ENCODE measurements around the gene ZDHHC14.

Gene ZDHHC14

DNA sequence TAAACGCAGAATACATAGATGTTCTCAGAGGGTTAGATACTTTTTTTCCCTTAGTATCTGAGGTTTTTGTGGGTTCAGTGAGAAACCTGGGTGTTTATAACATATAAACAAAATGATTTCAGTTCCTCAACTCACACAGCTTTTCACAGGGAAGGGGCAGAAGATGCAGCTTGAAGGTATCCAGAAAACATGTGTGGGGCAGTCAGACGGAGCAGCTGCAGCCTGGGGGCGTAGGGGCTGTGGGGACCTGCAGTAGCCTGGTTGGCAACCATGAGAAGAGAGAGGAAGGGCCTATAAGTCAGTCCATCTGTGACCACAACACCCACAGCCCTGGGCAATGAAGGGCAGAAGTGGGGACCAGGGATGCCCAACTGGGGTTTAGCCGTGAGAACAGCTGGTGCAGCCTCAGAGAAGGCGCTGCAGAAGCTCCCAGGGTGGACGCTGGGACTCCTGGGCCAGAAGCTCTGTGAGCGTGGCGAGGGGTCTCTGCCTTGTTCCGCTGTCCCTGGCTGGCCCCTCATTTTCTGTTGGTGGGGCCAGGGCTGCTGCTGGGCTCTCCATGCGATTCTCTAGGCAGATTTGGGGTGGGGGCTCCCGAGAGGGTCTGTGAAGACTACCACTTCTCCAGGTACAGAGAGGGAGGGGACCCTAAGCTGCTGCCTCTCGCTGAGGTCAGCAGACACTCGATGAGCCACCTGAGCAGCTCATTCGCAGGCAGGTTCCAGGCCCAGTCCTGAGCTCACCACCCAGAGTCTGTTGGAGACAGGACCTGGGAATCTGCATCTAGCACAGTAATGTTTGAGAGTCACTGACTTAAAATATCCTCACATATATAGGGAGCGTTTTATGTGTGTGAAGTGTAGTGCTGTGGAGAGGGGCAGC, 181.2 kb downstream of the ZDHHC14 start:
- no peak overlapping the region for H3K23ac ChIP-seq (ENCODE audit: low read depth, low read length, poor library complexity)
- H3K4me2 ChIP-seq (ENCODE audit: insufficient read depth, low read length, poor library complexity, severe bottlenecking) = no peak overlapping the region
- no CpG with 5 or more reads among the region's 15 CpGs for WGBS, 2 donors (ENCODE audit: extremely low coverage in 2 of 2, insufficient read length in 2 of 2, insufficient replicate concordance in 1 of 2)
- H2BK12ac ChIP-seq (ENCODE audit: low read length) = no peak overlapping the region
- no peak overlapping the region for H3K9ac ChIP-seq (ENCODE audit: low read depth, low read length, poor library complexity)
- H2BK15ac ChIP-seq (ENCODE audit: low read length) = peak overlapping the region; percentile 82
- H2BK5ac ChIP-seq (ENCODE audit: low read length) = no peak overlapping the region
- no peak overlapping the region for H4K8ac ChIP-seq (ENCODE audit: low read depth, low read length)
- H2AK5ac ChIP-seq (ENCODE audit: low read depth, low read length) = peak overlapping the region; percentile 6
- no peak overlapping the region for H2AFZ ChIP-seq (ENCODE audit: low read length)
- no peak overlapping the region for H3K4me3 ChIP-seq (ENCODE audit: low read length in 2 of 2)
- no peak overlapping the region for H3K14ac ChIP-seq (ENCODE audit: low read length)
- H4K91ac ChIP-seq (ENCODE audit: low read depth, low read length, poor library complexity) = no peak overlapping the region
- DNase-seq (ENCODE audit: low spot score) = no peak
- H3K27me3 ChIP-seq (ENCODE audit: control insufficient read depth in 3 of 3, insufficient read depth in 3 of 3, low read depth in 1 of 3, low read length in 3 of 3) = no peaks in the 10 kb centered on the region
- H3K36me3 ChIP-seq (replicated peaks in 1 of 2; ENCODE audit: control insufficient read depth in 2 of 2, insufficient read depth in 2 of 2, low read length in 2 of 2) = no peaks in the 10 kb centered on the region
- H3K18ac ChIP-seq (ENCODE audit: low read length) = no peak overlapping the region
- H3K9me3 ChIP-seq (replicated peaks in 1 of 2; ENCODE audit: control insufficient read depth in 2 of 2, insufficient read depth in 1 of 2, low read depth in 1 of 2, low read length in 2 of 2) = no peaks in the 10 kb centered on the region
- H3K27ac ChIP-seq (replicated peaks; ENCODE audit: low read length) = no peak overlapping the region
- H3K4me1 ChIP-seq (ENCODE audit: control insufficient read depth in 2 of 2, insufficient read depth in 1 of 2, low read depth in 1 of 2, low read length in 2 of 2) = peaks cover 0 to 7% of the 10 kb centered on the region in 2 donors
- no peak overlapping the region for H2BK120ac ChIP-seq (ENCODE audit: low read depth, low read length)
- no peaks in the 10 kb centered on the region for H3K79me1 ChIP-seq (ENCODE audit: low read depth, low read length)
- no peak overlapping the region for H3K4ac ChIP-seq (ENCODE audit: low read length)

DNA sequence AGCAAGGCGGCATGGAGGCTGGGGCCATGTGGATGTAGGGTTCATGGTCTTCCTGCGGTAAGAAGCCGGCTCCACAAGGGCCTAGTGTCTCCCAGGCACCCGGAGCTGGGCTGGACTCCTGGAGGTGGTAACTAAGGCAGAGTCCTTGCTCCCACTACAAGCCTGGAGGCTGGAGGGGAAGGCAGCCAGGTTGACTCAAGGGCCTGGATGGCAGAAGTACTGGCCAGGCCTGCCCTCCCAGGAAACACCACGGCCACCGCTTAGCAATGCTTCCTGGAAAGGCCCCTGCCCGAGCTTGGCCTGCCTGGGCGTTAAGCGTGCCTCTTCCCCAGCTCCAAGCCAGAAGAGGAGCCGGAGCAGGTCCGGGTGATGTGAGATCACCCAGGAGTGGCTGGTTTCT, 182.0 kb downstream of the ZDHHC14 start:
- H3K27ac ChIP-seq (replicated peaks; ENCODE audit: low read length) = no peak overlapping the region
- H3K9me3 ChIP-seq (replicated peaks in 1 of 2; ENCODE audit: control insufficient read depth in 2 of 2, insufficient read depth in 1 of 2, low read depth in 1 of 2, low read length in 2 of 2) = no peaks in the 10 kb centered on the region
- no peak overlapping the region for H4K91ac ChIP-seq (ENCODE audit: low read depth, low read length, poor library complexity)
- no peak overlapping the region for H2BK120ac ChIP-seq (ENCODE audit: low read depth, low read length)
- H3K79me1 ChIP-seq (ENCODE audit: low read depth, low read length) = no peaks in the 10 kb centered on the region
- peak overlapping the region; percentile 59 for H3K18ac ChIP-seq (ENCODE audit: low read length)
- peak overlapping the region; percentile 9 for H3K14ac ChIP-seq (ENCODE audit: low read length)
- H2AK5ac ChIP-seq (ENCODE audit: low read depth, low read length) = peak overlapping the region; percentile 71
- no peak overlapping the region for H3K9ac ChIP-seq (ENCODE audit: low read depth, low read length, poor library complexity)
- peak overlapping the region; percentile 77 for H3K23ac ChIP-seq (ENCODE audit: low read depth, low read length, poor library complexity)
- no peaks in the 10 kb centered on the region for H3K27me3 ChIP-seq (ENCODE audit: control insufficient read depth in 3 of 3, insufficient read depth in 3 of 3, low read depth in 1 of 3, low read length in 3 of 3)
- H3K36me3 ChIP-seq (replicated peaks in 1 of 2; ENCODE audit: control insufficient read depth in 2 of 2, insufficient read depth in 2 of 2, low read length in 2 of 2) = no peaks in the 10 kb centered on the region
- H2BK15ac ChIP-seq (ENCODE audit: low read length) = peak overlapping the region; percentile 78
- no peak overlapping the region for H2AFZ ChIP-seq (ENCODE audit: low read length)
- H3K4ac ChIP-seq (ENCODE audit: low read length) = peak overlapping the region; percentile 17
- H3K4me2 ChIP-seq (ENCODE audit: insufficient read depth, low read length, poor library complexity, severe bottlenecking) = no peak overlapping the region
- H2BK12ac ChIP-seq (ENCODE audit: low read length) = no peak overlapping the region
- peaks cover 0 to 7% of the 10 kb centered on the region in 2 donors for H3K4me1 ChIP-seq (ENCODE audit: control insufficient read depth in 2 of 2, insufficient read depth in 1 of 2, low read depth in 1 of 2, low read length in 2 of 2)
- no peak overlapping the region for H4K8ac ChIP-seq (ENCODE audit: low read depth, low read length)
- DNase-seq (ENCODE audit: low spot score) = no peak
- no peak overlapping the region for H3K4me3 ChIP-seq (ENCODE audit: low read length in 2 of 2)
- WGBS, 2 donors (ENCODE audit: extremely low coverage in 2 of 2, insufficient read length in 2 of 2, insufficient replicate concordance in 1 of 2) = no CpG with 5 or more reads among the region's 11 CpGs
- peak overlapping the region; percentile 82 for H2BK5ac ChIP-seq (ENCODE audit: low read length)

DNA sequence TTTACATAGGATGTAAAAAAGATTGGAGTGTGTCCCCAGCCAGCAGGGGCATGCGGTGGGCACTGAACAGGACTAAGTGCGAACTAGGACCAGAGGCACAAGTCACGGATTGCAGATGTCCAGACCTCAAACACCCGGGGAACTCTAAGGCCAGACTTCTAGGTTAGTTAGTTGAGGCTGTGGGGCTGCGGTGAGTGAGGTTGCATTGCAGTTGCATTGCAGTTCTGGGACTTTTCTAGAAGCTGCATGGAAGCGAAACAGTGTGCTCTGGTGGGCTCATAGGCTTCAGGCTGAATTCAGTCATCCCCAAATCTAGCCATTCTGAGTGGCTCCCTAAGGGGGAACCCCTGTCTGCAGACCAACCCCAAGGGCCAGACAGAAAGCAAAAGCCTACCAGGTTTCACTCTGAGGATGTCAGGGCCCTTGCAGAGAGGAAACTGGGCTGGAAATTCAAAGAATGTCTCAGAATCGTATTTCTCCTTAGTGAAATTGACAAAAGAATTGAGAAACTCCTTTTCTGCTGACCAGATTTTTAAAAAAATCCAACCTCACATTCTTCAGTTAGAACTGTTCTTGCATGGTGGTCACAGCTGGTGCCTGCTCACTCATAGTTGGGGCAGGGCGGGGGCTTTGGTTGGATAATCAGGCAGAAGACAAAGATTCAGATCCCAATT, 182.8 kb downstream of the ZDHHC14 start:
- Histone ChIP-seq H2AFZ (ENCODE audit: low read length) (no peak overlapping the region), H4K8ac (ENCODE audit: low read depth, low read length) (no peak overlapping the region), H4K91ac (ENCODE audit: low read depth, low read length, poor library complexity) (no peak overlapping the region), H3K4me2 (ENCODE audit: insufficient read depth, low read length, poor library complexity, severe bottlenecking) (no peak overlapping the region), H3K14ac (ENCODE audit: low read length) (no peak overlapping the region), H3K27me3 (ENCODE audit: control insufficient read depth in 3 of 3, insufficient read depth in 3 of 3, low read depth in 1 of 3, low read length in 3 of 3) (no peaks in the 10 kb centered on the region), H2AK5ac (ENCODE audit: low read depth, low read length) (peak overlapping the region; percentile 71), H2BK120ac (ENCODE audit: low read depth, low read length) (no peak overlapping the region), H3K36me3 (replicated peaks in 1 of 2; ENCODE audit: control insufficient read depth in 2 of 2, insufficient read depth in 2 of 2, low read length in 2 of 2) (no peaks in the 10 kb centered on the region), H3K9ac (ENCODE audit: low read depth, low read length, poor library complexity) (no peak overlapping the region), H2BK12ac (ENCODE audit: low read length) (no peak overlapping the region), H2BK5ac (ENCODE audit: low read length) (no peak overlapping the region), H3K27ac (replicated peaks; ENCODE audit: low read length) (no peak overlapping the region), H3K4ac (ENCODE audit: low read length) (no peak overlapping the region), H3K79me1 (ENCODE audit: low read depth, low read length) (no peaks in the 10 kb centered on the region), H3K4me1 (ENCODE audit: control insufficient read depth in 2 of 2, insufficient read depth in 1 of 2, low read depth in 1 of 2, low read length in 2 of 2) (peaks cover 0 to 6% of the 10 kb centered on the region in 2 donors), H3K18ac (ENCODE audit: low read length) (peak overlapping the region; percentile 60), H3K9me3 (replicated peaks in 1 of 2; ENCODE audit: control insufficient read depth in 2 of 2, insufficient read depth in 1 of 2, low read depth in 1 of 2, low read length in 2 of 2) (no peaks in the 10 kb centered on the region), H3K23ac (ENCODE audit: low read depth, low read length, poor library complexity) (no peak overlapping the region), H3K4me3 (ENCODE audit: low read length in 2 of 2) (no peak overlapping the region), H2BK15ac (ENCODE audit: low read length) (no peak overlapping the region)
- DNase-seq (ENCODE audit: low spot score) = no peak
- no CpG with 5 or more reads among the region's 8 CpGs for WGBS, 2 donors (ENCODE audit: extremely low coverage in 2 of 2, insufficient read length in 2 of 2, insufficient replicate concordance in 1 of 2)

DNA sequence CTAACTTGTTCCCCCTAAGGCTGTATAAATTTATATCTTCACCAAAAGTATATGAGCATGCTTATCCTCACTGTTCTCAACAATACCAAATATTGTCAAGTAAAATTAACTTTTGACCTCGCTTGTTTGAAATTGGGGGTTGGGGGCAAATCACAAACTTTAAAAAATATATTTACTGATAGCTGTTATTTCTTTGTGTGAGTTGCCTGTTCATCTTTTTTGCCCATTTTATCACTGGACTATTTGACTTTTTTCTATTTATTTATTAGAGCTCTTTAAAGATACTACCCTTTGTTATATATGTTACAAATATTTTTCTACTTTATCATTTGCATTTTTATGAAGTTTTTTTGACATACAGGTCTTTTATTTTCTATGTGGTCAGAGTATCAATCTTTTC, 187.7 kb downstream of the ZDHHC14 start:
- Histone ChIP-seq H3K14ac (ENCODE audit: low read length) (no peak overlapping the region), H3K9me3 (replicated peaks in 1 of 2; ENCODE audit: control insufficient read depth in 2 of 2, insufficient read depth in 1 of 2, low read depth in 1 of 2, low read length in 2 of 2) (no peaks in the 10 kb centered on the region), H3K27me3 (ENCODE audit: control insufficient read depth in 3 of 3, insufficient read depth in 3 of 3, low read depth in 1 of 3, low read length in 3 of 3) (no peaks in the 10 kb centered on the region), H3K18ac (ENCODE audit: low read length) (no peak overlapping the region), H4K8ac (ENCODE audit: low read depth, low read length) (no peak overlapping the region), H3K79me1 (ENCODE audit: low read depth, low read length) (peaks cover 3% of the 10 kb centered on the region), H3K4me2 (ENCODE audit: insufficient read depth, low read length, poor library complexity, severe bottlenecking) (no peak overlapping the region), H2BK5ac (ENCODE audit: low read length) (no peak overlapping the region), H3K4ac (ENCODE audit: low read length) (no peak overlapping the region), H4K91ac (ENCODE audit: low read depth, low read length, poor library complexity) (no peak overlapping the region), H2BK12ac (ENCODE audit: low read length) (no peak overlapping the region), H2AK5ac (ENCODE audit: low read depth, low read length) (no peak overlapping the region), H3K27ac (replicated peaks; ENCODE audit: low read length) (no peak overlapping the region), H3K9ac (ENCODE audit: low read depth, low read length, poor library complexity) (no peak overlapping the region), H3K36me3 (replicated peaks in 1 of 2; ENCODE audit: control insufficient read depth in 2 of 2, insufficient read depth in 2 of 2, low read length in 2 of 2) (no peaks in the 10 kb centered on the region), H2BK15ac (ENCODE audit: low read length) (no peak overlapping the region), H2BK120ac (ENCODE audit: low read depth, low read length) (no peak overlapping the region), H3K23ac (ENCODE audit: low read depth, low read length, poor library complexity) (no peak overlapping the region), H2AFZ (ENCODE audit: low read length) (no peak overlapping the region), H3K4me1 (ENCODE audit: control insufficient read depth in 2 of 2, insufficient read depth in 1 of 2, low read depth in 1 of 2, low read length in 2 of 2) (peaks cover 0 to 3% of the 10 kb centered on the region in 2 donors), H3K4me3 (ENCODE audit: low read length in 2 of 2) (no peak overlapping the region)
- WGBS, 2 donors (ENCODE audit: extremely low coverage in 2 of 2, insufficient read length in 2 of 2, insufficient replicate concordance in 1 of 2) = no CpG with 5 or more reads among the region's 1 CpG
- DNase-seq (ENCODE audit: low spot score) = no peak
